Mesenchymal stem cell (in vitro differentiated cells and primary cell): ENCODE data around the gene CMTM3.
A peak's percentile ranks its signal among the peaks of the same experiment; 100 is the strongest.

Experiments
- DNase-seq: peaks from one replicate; pipeline ENCODE4 v3.0.0-alpha.2; 2013
- H2AFZ ChIP-seq: one replicate; pipeline ENCODE4 v1.6.1; 2013; ENCODE audit warnings: low read depth, mild to moderate bottlenecking, control low read depth, inconsistent platforms, low read length, moderate library complexity
- H2AK5ac ChIP-seq: 2 replicates; pipeline ENCODE4 v1.6.1; 2013; ENCODE audit warnings: low read length, moderate library complexity, mild to moderate bottlenecking, inconsistent platforms; ENCODE audit not compliant: severe bottlenecking
- H2BK120ac ChIP-seq: one replicate; pipeline ENCODE4 v1.6.1; 2013; ENCODE audit warnings: low read depth, mild to moderate bottlenecking, inconsistent platforms, low read length, moderate library complexity
- H2BK12ac ChIP-seq, 2 experiments: one replicate each; pipeline ENCODE4 v1.6.1; 2013; ENCODE audit warnings: inconsistent platforms in 2 of 2, low read length in 2 of 2, mild to moderate bottlenecking in 2 of 2, moderate library complexity in 2 of 2, control low read depth in 1 of 2
- H2BK15ac ChIP-seq: one replicate; pipeline ENCODE4 v1.6.1; 2013; ENCODE audit warnings: mild to moderate bottlenecking, low read depth, inconsistent platforms; ENCODE audit not compliant: poor library complexity, severe bottlenecking
- H2BK5ac ChIP-seq: 2 replicates; pipeline ENCODE4 v1.6.1; 2013; ENCODE audit warnings: low read depth, mild to moderate bottlenecking, low read length, control low read depth, inconsistent platforms; ENCODE audit not compliant: poor library complexity, severe bottlenecking
- H3K14ac ChIP-seq, 2 experiments: one replicate each; pipeline ENCODE4 v1.6.1; 2013; ENCODE audit warnings: inconsistent platforms in 2 of 2, low read length in 2 of 2, control low read depth in 1 of 2, mild to moderate bottlenecking in 1 of 2, moderate library complexity in 1 of 2
- H3K18ac ChIP-seq, 2 experiments: one replicate each; pipeline ENCODE4 v1.6.1; 2013; ENCODE audit warnings: inconsistent platforms in 2 of 2, low read length in 2 of 2, control low read depth in 1 of 2, low read depth in 1 of 2, mild to moderate bottlenecking in 1 of 2
- H3K23ac ChIP-seq, 2 experiments: one replicate each; pipeline ENCODE4 v1.6.1; 2013; ENCODE audit warnings: inconsistent platforms in 2 of 2, low read length in 2 of 2, mild to moderate bottlenecking in 2 of 2, moderate library complexity in 2 of 2, control low read depth in 1 of 2
- H3K27ac ChIP-seq: 2 replicates; pipeline ENCODE4 v1.5.1; 2013; ENCODE audit warnings: mild to moderate bottlenecking, moderate library complexity, low read length, control low read depth, inconsistent platforms; ENCODE audit not compliant: poor library complexity, severe bottlenecking
- H3K27me3 ChIP-seq, 2 experiments: 2 replicates each; pipeline versions ENCODE4 v1.6.1 to v1.7.0; 2013; ENCODE audit warnings: low read length in 2 of 2, mild to moderate bottlenecking in 2 of 2, moderate library complexity in 2 of 2, control low read depth in 1 of 2, inconsistent platforms in 1 of 2; ENCODE audit not compliant: control insufficient read depth in 1 of 2, insufficient read depth in 1 of 2
- H3K36me3 ChIP-seq, 2 experiments: 2 replicates each; pipeline versions ENCODE4 v1.6.1 to v1.7.0; 2013; ENCODE audit warnings: low read length in 2 of 2, control low read depth in 1 of 2, inconsistent platforms in 1 of 2, low read depth in 1 of 2, mild to moderate bottlenecking in 1 of 2; ENCODE audit not compliant: insufficient read depth in 2 of 2, control insufficient read depth in 1 of 2
- H3K4ac ChIP-seq, 2 experiments: one replicate each; pipeline ENCODE4 v1.6.1; 2013; ENCODE audit warnings: inconsistent platforms in 2 of 2, low read length in 2 of 2, mild to moderate bottlenecking in 2 of 2, moderate library complexity in 2 of 2, control low read depth in 1 of 2, low read depth in 1 of 2
- H3K4me1 ChIP-seq: 2 replicates; pipeline ENCODE4 v1.6.1; 2013; ENCODE audit warnings: low read depth, low read length, control low read depth; ENCODE audit not compliant: control insufficient read depth, insufficient read depth
- H3K4me2 ChIP-seq: 2 replicates; pipeline ENCODE4 v1.6.1; 2013; ENCODE audit warnings: low read length, mild to moderate bottlenecking, inconsistent platforms; ENCODE audit not compliant: poor library complexity, severe bottlenecking
- H3K4me3 ChIP-seq, 2 experiments: 2 replicates each; pipeline versions ENCODE4 v1.5.1 to v1.7.0; 2013; ENCODE audit warnings: low read length in 2 of 2, mild to moderate bottlenecking in 2 of 2, control low read depth in 1 of 2, low read depth in 1 of 2; ENCODE audit not compliant: insufficient read depth in 1 of 2
- H3K79me1 ChIP-seq: replicated peaks from 2 replicates; pipeline ENCODE4 v1.6.1; 2013; ENCODE audit warnings: mild to moderate bottlenecking, control low read depth, low read length, inconsistent platforms; ENCODE audit not compliant: poor library complexity, severe bottlenecking
- H3K9ac ChIP-seq: 2 replicates; pipeline ENCODE4 v1.7.0; 2013; ENCODE audit warnings: mild to moderate bottlenecking, low read length, moderate library complexity
- H3K9me3 ChIP-seq: 2 replicates; pipeline ENCODE4 v1.7.0; 2013; ENCODE audit warnings: mild to moderate bottlenecking, low read length; ENCODE audit not compliant: control insufficient read depth
- H4K8ac ChIP-seq: one replicate; pipeline ENCODE4 v1.6.1; 2013; ENCODE audit warnings: inconsistent platforms, mild to moderate bottlenecking, low read length, moderate library complexity
- H4K91ac ChIP-seq: one replicate; pipeline ENCODE4 v1.6.1; 2013; ENCODE audit warnings: mild to moderate bottlenecking, low read length, inconsistent platforms
- WGBS: methylation state at CpG from one replicate; pipeline ENCODE4 v1.1.7; 2013; ENCODE audit warnings: mixed read lengths; 5-methylcytosine and 5-hydroxymethylcytosine counted together

Gene CMTM3

DNA sequence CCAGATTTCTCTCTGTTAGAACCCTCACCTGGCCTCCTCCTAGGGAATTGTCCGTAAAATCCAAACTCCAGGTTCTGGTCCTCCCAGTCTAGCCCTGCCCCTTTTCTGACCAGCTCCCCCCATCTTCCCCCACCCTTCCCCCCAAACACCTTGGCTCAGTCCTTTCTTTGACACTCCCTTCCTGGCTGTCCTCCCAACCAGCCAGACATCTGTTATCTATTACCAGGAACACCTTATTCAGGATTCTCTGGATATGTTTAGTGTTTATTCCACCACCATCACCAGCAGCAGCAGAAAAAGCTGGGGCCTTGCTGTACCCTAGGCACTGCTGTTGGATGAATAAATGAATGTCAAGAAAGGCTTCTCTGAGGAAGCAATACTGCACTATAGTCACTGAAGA lies 4.0 kb upstream of the CMTM3 start:
- H3K27me3 ChIP-seq, result no peaks in the 10 kb centered on the region
- no peaks in the 10 kb centered on the region for H3K9me3 ChIP-seq
- no peak overlapping the region for H3K4me2 ChIP-seq
- no peak overlapping the region for H2AFZ ChIP-seq
- H3K4ac ChIP-seq, result no peak overlapping the region
- H3K27ac ChIP-seq, result no peak overlapping the region
- no peak overlapping the region for H2BK120ac ChIP-seq
- no peak overlapping the region for H3K14ac ChIP-seq
- WGBS, result 93% methylated on average over 1 of the region's 1 CpG
- H3K79me1 ChIP-seq, result no peaks in the 10 kb centered on the region
- no peak overlapping the region for H4K8ac ChIP-seq
- no peak overlapping the region for H3K4me3 ChIP-seq
- no peak for DNase-seq
- no peak overlapping the region for H3K23ac ChIP-seq
- no peak overlapping the region for H4K91ac ChIP-seq
- no peak overlapping the region for H2BK15ac ChIP-seq
- H3K4me1 ChIP-seq, result peaks cover 9% of the 10 kb centered on the region
- H3K9ac ChIP-seq, result no peak overlapping the region
- no peak overlapping the region for H2BK5ac ChIP-seq
- H3K18ac ChIP-seq, result no peak overlapping the region
- no peak overlapping the region for H2AK5ac ChIP-seq
- no peaks in the 10 kb centered on the region for H3K36me3 ChIP-seq
- no peak overlapping the region for H2BK12ac ChIP-seq

DNA sequence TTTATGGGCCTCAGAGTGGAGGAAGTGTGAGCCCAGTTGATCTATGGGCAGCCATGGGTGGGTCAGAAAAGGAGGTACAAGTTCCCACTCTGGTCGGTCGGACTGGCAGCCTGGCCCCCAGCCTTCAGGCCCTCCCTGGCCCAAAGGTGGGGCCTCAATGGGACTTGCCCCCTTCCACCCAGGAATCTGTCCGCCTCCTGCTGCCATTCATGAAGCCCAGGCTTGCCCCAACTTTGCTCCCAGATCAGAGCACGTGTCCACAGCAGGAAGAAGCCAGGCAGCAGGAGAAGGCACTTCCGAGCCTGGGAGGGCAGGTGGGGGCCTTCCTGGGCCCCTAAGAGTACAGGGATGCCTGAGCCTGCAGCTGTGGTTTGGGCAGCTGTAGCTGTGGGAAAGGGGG lies 3.0 kb upstream of the CMTM3 start:
- 89% methylated on average over 5 of the region's 5 CpGs for WGBS

GRCh38 chr16:66603537-66604375 lies 748 bp upstream of the CMTM3 start:
- H3K18ac ChIP-seq, result peak overlapping the region; percentile 85 to 96
- H2BK15ac ChIP-seq, result peak overlapping the region; percentile 40
- peak overlapping the region; percentile 77 for H4K91ac ChIP-seq
- H3K4me2 ChIP-seq, result peak overlapping the region; percentile 68
- H3K4me1 ChIP-seq, result peaks cover 35% of the 10 kb centered on the region
- peak overlapping the region; percentile 93 for H4K8ac ChIP-seq
- H3K27ac ChIP-seq, result peak overlapping the region; percentile 99
- no peaks in the 10 kb centered on the region for H3K9me3 ChIP-seq
- peak overlapping the region; percentile 75 to 88 for H3K4ac ChIP-seq
- DNase-seq, result peak; percentile 90
- H2AK5ac ChIP-seq, result peak overlapping the region; percentile 63
- H3K36me3 ChIP-seq, result peaks cover 7 to 17% of the 10 kb centered on the region in 2 experiments
- peak overlapping the region; percentile 16 for H2AFZ ChIP-seq
- peak overlapping the region in 1 of 2 experiments; percentile 13 for H3K14ac ChIP-seq
- H2BK120ac ChIP-seq, result peak overlapping the region; percentile 77
- peak overlapping the region; percentile 81 to 85 for H3K4me3 ChIP-seq
- H3K27me3 ChIP-seq, result no peaks in the 10 kb centered on the region
- 13% methylated on average over 32 of the region's 32 CpGs for WGBS
- peak overlapping the region in 1 of 2 experiments; percentile 23 for H2BK12ac ChIP-seq
- H3K23ac ChIP-seq, result no peak overlapping the region
- H2BK5ac ChIP-seq, result peak overlapping the region; percentile 91
- H3K79me1 ChIP-seq, result no peaks in the 10 kb centered on the region
- H3K9ac ChIP-seq, result peak overlapping the region; percentile 87

More for the DNA sequence above, 3.0 kb upstream of the CMTM3 start:
- Histone ChIP-seq H4K91ac (peak overlapping the region; percentile 54), H3K9ac (no peak overlapping the region), H3K4me3 (no peak overlapping the region), H3K4me2 (no peak overlapping the region), H4K8ac (peak overlapping the region; percentile 73), H3K18ac (no peak overlapping the region), H2BK12ac (no peak overlapping the region), H3K23ac (no peak overlapping the region), H2BK15ac (no peak overlapping the region), H2BK5ac (no peak overlapping the region), H3K4ac (no peak overlapping the region), H2BK120ac (no peak overlapping the region), H2AK5ac (peak overlapping the region; percentile 68), H3K14ac (no peak overlapping the region), H3K4me1 (peaks cover 18% of the 10 kb centered on the region), H3K27me3 (no peaks in the 10 kb centered on the region), H2AFZ (no peak overlapping the region), H3K79me1 (no peaks in the 10 kb centered on the region), H3K36me3 (peaks cover 0 to 4% of the 10 kb centered on the region in 2 experiments), H3K27ac (no peak overlapping the region), H3K9me3 (no peaks in the 10 kb centered on the region)
- DNase-seq, result no peak

DNA sequence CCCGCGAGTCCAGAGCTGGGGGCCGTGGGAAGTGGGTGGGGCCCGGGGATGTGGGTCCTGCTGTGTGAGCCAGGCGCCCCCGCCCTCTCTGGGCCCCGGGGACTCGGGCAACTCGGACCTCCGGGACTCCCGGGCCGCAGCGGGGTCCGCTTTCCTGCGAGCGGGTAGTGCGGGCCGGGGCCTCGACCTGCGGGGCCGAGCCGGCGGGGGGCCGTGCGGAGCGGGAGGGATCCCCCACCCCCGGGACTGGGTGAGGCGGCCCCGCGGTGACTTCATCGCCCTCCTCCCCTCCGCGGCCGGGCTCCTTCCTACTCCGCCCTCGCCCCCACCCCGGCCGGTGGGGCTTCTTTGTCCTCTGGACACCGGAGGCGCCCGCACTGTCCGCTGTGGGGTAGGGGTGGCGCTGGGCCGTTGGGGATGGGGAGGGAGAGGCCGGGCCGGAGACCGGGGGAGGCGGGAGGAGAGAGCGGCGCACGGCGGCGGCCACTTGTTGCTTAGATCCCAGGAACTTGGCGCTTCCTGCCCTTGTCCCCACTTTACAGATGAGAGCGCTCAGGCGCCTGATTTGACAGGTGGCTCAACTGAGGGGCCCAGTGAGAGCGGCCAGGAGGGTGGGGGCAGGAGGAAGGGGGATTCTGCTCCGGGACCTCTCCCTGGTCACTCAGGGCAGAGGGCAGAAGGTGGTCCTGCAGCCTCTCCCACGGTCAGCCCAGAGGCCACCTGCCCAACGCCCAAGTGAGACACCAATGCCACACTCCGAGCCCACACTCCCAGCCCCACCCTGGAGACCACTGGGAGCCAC lies 874 bp downstream of the CMTM3 start:
- Histone ChIP-seq H2BK12ac (peak overlapping the region in 1 of 2 experiments; percentile 37), H3K4me3 (peak overlapping the region; percentile 78 to 81), H2AK5ac (peak overlapping the region; percentile 57), H3K4me1 (peaks cover 49% of the 10 kb centered on the region), H3K79me1 (peaks cover 3% of the 10 kb centered on the region), H3K23ac (peak overlapping the region in 1 of 2 experiments; percentile 85), H3K4me2 (peak overlapping the region; percentile 80), H3K18ac (peak overlapping the region; percentile 84 to 86), H3K27ac (peak overlapping the region; percentile 89), H3K9ac (peak overlapping the region; percentile 81), H2BK5ac (peak overlapping the region; percentile 86), H3K36me3 (peaks cover 22 to 33% of the 10 kb centered on the region in 2 experiments), H2BK15ac (peak overlapping the region; percentile 83), H4K8ac (peak overlapping the region; percentile 84), H2AFZ (peak overlapping the region; percentile 18), H3K14ac (peak overlapping the region; percentile 74 to 94), H2BK120ac (peak overlapping the region; percentile 95), H3K9me3 (no peaks in the 10 kb centered on the region), H3K4ac (peak overlapping the region; percentile 76 to 86), H4K91ac (peak overlapping the region; percentile 89), H3K27me3 (no peaks in the 10 kb centered on the region)
- DNase-seq, result peak; percentile 65
- WGBS, result 2% methylated on average over 18 of the region's 61 CpGs
